NCI-H510A (cell line): ENCODE measurements around the gene BDP1.
A peak's percentile ranks its signal among the peaks of the same experiment; 100 is the strongest.
"Not testable (repeated sequence)": the region's sequence is repeated elsewhere in the genome, so short reads cannot be mapped to it uniquely, and the experiment has no call there.

Source experiments
- DNase-seq: peaks from one replicate; lab custom pipeline; 2025; lab: John Stamatoyannopoulos, UW

Gene BDP1, protein sequence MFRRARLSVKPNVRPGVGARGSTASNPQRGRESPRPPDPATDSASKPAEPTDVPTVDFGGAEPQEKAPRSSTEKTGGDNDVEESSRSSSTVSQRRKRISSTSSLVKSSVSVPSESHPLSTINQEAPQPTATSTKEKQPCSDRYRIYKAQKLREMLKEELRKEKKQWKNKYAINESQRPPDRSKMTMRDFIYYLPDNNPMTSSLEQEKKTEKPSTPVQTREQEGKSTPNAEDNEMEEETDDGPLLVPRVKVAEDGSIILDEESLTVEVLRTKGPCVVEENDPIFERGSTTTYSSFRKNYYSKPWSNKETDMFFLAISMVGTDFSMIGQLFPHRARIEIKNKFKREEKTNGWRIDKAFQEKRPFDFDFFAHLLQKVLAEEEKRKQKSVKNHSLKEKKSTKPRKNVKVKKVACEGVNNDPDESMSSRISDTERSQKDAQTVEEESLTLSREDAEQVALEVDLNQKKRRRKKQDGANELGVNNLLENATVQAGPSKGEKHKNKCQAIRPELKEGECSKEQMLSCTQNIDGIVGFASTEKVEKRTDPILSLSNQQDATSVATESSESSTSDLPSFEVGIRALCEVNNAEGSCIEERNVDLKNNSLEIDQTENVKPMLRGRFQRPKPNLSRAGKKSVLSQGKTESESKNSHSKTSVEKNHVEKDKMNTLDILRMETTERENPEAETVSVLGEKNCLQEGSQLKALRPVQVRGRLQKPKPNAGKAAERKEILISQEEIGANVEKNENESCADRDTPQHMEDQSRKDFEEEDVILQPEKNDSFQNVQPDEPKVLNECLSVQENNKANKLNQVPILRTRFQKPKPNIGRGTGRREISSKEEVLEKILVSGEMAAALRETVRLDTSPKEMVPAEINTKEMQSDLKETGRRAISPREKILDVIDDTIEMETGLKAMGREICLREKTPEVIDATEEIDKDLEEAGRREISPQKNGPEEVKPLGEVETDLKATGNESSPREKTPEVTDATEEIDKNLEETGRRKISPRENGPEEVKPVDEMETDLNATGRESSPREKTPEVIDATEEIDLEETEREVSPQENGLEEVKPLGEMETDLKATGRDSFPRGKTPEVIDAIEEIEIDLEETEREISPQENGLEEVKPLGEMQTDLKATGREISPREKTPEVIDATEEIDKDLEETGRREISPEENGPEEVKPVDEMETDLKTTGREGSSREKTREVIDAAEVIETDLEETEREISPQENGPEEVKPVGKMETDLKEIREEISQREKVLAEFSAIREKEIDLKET (N-terminal part only)

DNA sequence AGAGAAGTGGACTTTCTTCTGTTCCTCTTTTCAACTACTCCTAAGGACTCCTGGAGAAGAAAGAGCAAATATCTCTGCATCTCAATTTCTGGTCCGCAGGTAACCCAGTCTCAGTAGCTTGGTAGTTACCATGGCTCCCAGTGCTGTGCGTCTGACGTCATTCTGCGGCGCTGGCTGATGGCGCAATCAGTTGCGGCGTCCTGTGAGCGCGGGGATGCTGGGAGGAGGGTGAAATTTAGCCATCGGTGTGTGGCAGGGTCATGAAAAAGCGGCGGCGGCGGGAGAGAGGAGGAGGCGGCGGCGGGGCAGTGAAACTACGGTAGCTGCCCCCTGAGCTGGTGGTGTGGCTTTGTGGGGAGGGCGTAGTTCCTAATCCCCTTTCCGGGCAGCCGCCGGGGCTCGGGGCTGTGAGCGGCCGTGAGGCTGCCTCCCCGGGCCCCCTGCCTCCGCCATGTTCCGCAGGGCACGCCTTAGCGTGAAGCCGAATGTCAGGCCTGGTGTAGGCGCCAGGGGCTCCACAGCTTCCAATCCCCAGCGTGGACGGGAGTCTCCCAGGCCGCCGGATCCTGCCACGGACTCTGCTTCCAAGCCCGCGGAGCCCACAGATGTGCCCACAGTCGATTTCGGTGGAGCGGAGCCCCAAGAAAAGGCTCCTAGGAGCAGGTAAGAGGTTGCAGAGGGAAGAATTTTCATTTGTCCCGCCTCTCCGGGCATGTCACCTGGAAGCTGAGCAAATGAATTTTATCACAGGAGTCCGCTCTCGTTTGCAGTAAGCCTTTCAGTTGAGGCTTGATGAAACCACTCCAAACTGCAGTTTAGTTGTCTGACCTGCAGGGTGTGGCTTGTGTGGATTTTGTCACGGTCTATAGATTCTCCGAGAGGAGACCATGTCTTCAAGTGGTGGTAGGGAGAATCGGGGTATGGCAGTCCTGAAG lies at the start of gene BDP1:
TSS of gene BDP1 (plus strand) at position 225 of the 935 bp plus-strand sequence. CDS start at position 452, 227 bp downstream.
- DNase-seq, result peak; percentile 55

DNA sequence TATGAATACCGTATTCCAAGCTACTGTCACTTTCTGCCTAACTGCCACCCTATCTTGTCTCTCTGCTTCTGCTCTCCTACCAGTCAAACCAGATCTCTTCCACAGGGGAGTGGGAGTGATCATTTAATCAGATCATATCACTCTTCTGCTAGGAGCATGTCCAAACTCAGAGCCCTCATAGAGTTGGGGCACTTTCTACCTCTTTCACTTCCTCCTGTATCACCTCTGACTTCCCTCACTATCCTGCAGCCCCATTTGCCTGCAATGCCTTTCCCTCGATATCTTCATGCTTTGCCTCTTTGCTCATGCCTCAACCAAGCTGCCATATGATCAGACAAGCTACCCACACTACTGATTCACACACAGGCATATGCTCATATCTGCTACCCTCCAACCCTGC lies 45.4 kb upstream of the BDP1 start:
- not testable (repeated sequence) for DNase-seq

DNA sequence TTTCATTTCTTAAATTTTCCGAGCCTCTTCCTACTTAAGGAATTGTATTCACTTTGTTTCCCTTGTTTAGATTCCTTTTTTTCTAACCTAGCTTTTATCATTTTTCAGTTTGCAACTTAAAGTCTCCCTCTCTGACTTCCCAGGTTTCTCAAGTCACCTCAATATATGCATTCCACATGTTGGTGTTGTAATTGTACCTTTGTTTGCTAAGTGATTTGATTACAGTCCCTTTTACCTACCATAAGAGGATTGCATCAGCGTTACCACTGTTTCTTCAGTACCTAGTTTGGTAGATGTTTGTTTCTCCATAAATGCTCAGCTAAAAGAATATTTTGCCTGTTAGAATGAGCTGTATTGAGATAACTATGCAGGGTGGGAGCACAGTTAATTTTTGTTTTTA lies 39.8 kb upstream of the BDP1 start:
- DNase-seq, result not testable (repeated sequence)

DNA sequence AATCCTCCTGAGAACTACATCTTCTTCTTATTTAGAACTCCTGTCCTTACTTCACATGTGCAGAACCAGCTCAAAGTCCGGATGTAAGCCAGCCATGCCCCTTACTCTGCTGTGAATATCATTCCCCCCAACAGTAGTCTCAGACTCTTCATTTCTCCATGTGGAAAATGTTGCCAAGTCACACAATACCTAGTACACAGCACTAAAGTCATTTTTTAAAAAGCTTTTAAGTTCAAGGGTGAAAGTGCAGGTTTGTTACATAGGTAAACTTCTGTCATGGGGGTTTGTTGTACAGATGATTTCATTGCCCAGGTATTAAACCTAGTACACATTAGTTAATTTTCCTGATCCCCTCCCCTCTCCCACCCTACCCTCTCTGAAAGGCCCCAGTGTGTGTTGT lies 37.4 kb upstream of the BDP1 start:
- DNase-seq, result not testable (repeated sequence)

DNA sequence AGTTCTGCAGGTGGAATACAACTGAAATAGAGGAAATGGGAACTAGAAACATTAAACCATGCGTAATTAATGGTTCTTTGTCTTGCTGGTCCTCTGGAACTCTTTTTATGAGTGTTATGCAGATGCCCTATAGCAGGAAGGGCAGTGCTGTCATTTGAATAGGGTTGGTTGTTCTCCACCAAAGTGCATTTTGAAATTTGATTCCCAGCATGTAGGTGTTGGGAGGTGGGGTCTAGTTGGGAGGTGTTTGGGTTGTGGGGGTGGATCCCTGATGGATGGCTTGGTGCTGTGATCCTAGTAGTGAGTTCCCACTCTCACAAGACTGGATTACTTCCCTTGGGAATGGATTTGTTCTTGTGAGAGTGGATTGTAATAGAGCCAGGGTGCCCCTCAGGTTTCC lies 34.2 kb upstream of the BDP1 start:
- DNase-seq, result not testable (repeated sequence)

DNA sequence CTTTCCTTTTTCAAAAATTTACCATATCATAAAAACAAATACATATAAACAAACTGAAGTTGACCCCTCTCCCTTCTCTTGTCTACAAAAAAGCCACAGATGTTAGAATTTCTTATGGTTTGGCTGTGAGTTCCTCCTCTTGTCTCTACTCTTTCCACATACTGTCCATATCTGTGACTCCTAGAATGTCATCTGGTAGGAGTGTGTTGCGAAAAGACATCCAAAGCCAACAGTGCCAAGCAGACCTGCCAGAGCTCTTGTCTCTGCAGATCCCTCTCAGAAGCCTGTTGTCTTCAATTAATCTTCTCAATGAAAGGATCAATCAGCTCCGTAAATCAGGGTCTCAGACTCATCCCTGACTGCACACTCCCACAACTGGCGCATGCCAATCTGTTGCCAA lies 31.6 kb upstream of the BDP1 start:
- DNase-seq, result not testable (repeated sequence)

DNA sequence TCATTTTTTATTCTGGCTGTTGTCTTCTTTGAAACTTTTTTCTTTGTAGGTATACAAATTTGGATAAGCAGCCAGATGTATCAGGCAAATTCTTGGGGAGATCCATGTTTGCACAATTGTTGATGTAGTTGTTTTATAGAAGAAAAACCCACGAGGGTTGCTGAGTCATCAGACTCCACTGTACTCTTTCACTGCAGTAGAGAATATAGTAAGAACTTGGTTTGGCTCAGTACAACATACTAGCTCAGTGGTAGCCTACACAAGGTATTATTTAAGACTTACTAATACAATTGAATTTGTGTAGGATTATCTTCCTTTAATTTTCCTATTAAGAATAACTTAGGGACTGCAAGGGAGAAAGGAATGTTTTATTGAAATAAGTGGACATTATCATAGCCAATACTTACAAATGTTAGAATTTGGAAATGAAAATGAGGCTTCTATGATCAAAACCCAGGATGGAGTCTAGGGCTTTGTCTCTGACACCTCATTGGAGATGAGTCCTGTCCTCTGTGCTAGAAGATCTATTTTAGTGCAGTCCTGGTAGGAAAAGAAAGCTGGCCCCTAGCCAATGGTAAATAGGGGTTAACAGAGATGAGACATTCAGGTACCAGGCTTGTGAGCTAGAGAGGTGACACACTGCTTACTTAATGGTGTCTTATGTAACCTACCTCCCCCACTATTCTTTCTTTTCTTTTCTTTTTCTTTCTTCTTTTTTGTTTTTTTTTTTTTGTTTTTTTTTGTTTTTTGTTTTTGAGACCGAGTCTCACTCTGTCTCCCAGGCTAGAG lies 28.6 kb upstream of the BDP1 start:
- DNase-seq, result not testable (repeated sequence)

DNA sequence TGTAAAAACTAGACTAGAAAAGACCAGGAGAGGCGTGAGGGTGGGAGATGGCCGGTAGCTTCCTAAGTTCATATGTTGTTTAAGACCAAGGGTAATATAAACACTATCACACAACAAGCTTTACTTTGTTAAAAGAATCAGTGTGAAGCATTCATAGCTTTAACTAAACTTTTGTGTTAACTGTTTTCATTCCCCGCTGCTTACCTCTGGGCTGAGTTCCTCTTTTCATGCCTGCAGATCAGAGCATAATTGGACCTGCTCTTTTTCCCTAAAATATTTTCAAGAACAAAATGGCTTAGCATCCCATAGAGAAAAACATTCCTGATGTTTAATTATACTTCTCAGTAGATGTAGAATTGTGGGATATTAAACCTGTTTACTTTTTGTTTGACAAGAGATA lies 23.0 kb upstream of the BDP1 start:
- not testable (repeated sequence) for DNase-seq

DNA sequence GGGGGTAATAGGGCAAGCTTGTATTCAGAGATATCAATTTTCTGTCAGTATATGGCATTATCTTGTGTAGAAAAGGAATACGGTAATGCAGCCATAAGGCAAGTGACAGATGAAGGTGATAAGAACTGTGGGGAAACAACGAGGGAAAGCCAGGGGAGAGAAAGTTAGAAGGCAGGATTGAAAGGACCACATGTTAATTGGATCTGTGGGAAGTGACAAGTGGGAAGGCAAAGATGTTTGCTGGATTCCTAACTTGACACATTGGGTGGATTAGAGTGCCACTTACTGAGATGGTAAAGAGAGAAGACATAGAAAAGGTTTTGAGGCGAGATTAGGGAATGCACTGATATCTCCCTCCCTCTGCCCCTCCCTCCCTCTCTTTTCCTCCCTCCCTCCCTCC lies 20.6 kb upstream of the BDP1 start:
- not testable (repeated sequence) for DNase-seq

DNA sequence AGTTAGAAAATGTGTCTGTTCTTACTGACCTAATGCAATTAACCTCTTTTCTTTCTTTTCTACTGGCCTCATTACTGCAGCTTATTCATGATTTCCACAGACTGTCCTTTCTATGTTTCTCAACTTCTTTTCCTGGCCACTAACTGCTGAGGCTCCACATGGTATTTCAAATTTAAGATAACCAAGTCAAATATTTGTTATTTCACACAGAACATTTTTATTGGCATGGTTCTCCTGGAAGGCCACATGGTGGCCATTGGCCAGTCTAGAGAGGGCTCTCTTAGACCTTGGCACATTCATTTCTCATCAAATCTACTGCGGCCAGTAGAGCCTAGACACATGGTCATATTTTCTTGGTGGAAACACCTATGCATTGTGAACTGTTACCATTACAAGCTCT lies 13.9 kb upstream of the BDP1 start:
- not testable (repeated sequence) for DNase-seq

DNA sequence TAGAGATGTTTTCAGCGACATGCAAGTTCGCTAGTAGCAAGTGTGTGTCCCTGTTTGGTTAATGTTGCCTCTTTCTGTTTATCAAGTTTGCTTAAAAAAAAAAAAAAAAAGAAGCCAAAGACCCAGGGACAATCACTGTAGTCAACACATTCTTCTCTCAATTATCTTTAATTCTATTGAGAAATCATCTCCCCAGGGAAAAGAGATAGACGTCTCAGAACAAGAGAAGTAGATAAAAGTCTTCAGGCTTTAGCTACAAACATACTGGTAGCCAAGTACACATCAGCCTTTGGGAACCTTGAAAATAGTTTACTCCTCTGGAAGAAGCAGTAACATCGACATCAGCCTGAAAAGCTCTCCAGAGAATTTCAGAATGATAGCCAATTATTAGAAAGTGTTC lies 11.6 kb upstream of the BDP1 start:
- not testable (repeated sequence) for DNase-seq

DNA sequence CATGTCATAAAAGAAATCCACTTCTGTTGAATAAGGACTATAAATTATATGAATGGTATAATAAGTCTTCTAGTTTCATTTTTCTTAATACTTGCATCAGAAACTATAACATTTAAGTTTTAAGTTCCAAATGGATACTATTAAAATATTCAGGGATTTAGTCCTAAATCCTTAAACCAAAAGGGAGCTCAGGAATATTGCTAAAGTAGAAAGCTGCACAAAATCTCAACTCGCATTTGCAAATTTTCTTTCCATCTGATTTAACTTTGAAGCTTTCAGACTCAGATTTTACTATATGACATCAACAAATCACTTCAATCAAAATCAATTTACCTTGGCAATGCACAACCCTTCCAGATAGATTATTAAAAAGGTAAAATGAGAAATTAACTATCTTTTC lies 10.4 kb upstream of the BDP1 start:
- DNase-seq, result not testable (repeated sequence)

DNA sequence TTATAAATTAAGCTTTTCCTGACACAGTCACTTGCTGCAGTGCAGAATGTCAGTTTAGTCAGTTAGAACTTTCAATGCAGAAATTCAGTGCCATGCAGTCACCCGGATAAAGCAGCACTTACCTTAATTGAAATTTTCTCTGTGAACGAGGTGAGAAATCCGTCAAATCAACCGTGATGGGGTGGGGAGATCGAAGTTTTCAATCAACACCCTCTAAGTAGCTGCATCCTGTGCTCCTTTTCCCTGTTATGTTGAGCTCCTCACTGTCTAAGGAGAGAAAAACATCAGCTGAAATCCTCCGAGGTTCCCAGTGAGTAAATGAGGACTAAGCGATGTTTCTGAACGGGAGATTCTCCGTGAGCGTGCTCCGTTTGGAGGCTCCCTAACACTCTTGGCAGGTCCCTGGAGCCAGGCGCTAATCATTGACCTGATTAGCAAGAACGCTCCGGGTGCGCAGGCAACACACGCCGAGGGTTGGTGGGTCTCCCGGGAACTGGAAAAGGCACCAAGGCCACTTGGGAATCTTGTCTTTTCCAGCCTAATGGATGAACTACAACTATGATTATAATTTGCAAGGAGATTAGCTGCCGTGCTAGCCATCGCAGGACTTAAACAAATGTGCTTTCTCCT lies 9.8 kb upstream of the BDP1 start:
- DNase-seq, result not testable (repeated sequence)

DNA sequence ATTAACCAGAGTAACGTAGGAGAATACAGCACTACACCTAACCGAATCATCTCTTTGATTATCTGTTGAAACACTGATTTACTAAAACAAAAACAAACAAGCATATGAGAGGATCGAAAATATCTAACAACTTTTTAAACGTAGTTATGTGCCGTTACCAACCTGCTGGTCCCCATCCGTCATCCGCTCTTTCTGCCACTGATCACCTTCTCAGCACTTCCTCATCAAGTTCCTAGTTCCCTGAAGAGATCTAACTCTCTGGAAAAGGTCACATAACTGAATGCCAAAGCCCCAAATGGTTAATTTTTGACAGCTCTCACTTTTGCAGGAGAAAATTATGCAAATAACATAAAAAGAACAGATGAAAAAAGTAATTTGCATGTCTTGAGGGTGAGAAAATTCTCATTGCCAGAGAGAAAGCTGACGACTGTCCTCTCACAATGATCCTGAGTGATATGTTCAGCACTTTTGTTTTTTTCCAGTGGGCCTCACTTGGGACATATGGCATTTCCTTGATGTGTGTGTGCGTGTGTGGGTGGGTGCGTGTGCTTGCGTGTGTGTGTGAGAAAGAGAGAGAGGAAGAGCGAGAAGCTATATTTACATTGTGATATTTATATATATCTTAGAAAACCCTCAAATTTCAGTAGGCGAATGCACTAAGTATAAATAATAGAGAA lies 8.8 kb upstream of the BDP1 start:
- not testable (repeated sequence) for DNase-seq

DNA sequence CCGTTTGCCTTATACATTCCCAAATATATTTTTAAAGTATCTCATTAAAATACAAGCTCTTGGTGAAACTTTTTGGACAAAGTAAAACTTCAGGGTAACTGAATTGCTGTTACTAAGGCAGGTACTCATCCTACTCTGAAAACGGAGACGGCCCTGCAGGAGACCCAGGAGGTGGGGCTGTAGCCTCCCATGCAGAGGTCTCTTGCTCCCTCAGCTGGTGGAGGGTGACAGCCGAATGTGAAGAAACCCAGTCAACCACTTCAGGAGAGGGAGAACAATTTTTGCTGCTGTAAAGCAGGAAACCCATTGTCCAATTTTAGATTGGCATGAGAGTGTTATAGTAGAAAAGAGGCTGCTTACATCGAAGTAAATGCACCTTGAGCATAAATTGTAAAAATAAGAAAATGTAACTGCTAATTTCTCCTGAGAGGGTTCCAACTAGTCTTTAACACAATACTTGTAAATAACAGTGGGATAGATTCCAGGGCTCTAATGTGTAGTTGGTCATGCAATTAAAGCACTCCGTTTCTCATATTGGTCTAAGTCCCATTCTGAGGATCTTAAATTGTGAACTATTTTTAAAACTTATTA lies 8.1 kb upstream of the BDP1 start:
- DNase-seq, result peak; percentile 10

DNA sequence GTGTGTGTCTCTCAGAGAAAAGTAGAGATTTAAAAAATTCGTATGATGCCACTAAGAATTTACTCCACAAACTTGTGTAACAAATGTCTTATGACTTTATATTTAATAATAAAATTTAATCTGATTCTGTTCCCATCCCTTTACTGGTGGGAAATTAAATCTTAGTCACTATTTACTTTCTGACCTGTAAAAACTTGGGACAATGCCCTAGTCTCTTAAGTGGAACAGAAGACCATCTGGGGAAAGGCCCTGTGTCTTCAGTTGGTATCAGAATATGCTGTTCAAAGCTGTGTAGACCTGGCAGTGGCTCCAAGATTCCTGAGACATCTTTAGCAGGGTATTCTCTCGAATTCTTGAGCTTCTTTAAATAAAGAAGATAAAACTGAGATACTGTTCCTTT lies 2.6 kb upstream of the BDP1 start:
- no peak for DNase-seq

DNA sequence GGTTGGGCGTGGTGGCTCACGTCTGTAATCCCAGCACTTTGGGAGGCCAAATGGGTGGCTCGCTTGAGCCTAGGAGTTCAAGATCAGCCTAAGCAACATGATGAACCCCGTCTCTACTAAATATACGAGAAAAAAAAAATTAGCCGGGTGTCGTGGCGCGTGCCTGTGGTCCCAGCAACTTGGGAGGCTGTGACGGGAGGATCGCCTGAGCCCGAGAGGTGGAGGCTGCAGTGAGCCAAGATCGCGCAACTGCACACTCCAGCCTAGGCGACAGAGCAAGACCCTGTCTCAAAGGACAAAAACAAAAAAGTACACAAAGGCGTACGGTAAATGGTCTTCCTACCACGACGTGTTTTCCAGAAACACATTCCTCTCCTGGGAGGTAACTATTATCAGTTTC lies 538 bp upstream of the BDP1 start:
- no peak for DNase-seq

DNA sequence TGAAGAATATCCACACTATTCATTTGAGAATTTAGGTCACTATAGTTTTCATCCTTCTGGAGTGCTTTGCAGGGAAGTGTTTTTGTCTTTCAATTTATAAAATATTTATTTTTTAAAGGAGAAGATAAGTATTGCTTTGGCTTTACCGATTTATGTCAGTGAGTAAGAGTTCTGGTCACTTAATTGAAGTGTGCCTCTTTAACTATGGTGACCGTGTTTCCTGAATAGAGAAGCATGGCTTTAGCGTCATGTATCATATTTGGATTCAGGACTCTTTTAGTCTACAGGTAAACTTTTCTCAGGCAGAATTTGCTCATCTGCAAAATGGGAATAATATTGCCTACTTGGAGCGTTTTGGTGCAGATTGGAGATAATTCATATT lies 902 bp downstream of the BDP1 start:
- DNase-seq, result no peak

DNA sequence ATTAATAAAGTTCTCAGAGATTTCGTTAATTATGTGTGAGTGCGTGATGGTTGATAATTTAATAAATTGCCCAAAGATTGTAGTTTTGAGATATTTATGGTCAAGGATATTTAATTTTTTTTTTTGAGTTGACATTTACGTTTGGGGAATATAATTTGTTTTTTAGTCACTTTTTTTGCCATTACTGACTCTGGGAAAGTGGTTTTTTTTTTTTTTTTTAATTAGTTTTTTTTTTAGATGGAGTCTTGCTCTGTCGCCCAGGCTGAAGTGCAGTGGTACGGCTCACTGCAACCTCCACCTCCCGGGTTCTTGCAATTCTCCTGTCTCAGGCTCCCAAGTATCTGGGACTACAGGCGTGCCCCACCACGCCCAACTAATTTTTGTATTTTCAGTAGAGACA lies 1.7 kb downstream of the BDP1 start:
- no peak for DNase-seq
